ENCODE results near the gene SERPINE3. TPM values are rescaled to one million over a fixed set of nuclear protein-coding genes. Genes with fewer than 3 reads are reported as not detected.

The SERPINE3 gene
- total and polyA plus RNA-seq, 7 donors: 0.33 TPM; not detected in 6

GRCh38 chr13:51324714-51325420 lies 14.6 kb upstream of the SERPINE3 start:
- Histone ChIP-seq H3K27me3 (no peaks in the 10 kb centered on the region), H3K9me3 (no peaks in the 10 kb centered on the region), H3K36me3 (no peaks in the 10 kb centered on the region), H3K4me1 (no peaks in the 10 kb centered on the region), H3K4me3 (no peak overlapping the region), H3K27ac (no peak overlapping the region)
- no peak for TF ChIP-seq POLR2AphosphoS5 (IDR thresholded peaks at IDR 0.05)
- TF ChIP-seq EP300 (IDR thresholded peaks at IDR 0.05): no peak
- no peak for TF ChIP-seq POLR2A (IDR thresholded peaks at IDR 0.05)
- TF ChIP-seq, protein P1, sequence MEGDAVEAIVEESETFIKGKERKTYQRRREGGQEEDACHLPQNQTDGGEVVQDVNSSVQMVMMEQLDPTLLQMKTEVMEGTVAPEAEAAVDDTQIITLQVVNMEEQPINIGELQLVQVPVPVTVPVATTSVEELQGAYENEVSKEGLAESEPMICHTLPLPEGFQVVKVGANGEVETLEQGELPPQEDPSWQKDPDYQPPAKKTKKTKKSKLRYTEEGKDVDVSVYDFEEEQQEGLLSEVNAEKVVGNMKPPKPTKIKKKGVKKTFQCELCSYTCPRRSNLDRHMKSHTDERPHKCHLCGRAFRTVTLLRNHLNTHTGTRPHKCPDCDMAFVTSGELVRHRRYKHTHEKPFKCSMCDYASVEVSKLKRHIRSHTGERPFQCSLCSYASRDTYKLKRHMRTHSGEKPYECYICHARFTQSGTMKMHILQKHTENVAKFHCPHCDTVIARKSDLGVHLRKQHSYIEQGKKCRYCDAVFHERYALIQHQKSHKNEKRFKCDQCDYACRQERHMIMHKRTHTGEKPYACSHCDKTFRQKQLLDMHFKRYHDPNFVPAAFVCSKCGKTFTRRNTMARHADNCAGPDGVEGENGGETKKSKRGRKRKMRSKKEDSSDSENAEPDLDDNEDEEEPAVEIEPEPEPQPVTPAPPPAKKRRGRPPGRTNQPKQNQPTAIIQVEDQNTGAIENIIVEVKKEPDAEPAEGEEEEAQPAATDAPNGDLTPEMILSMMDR (IDR thresholded peaks at IDR 0.05): no peak
- DNase-seq: no peak
- 75 to 82% methylated on average over 14 of the region's 14 CpGs for WGBS, 2 donors
- intact Hi-C loops (cut with DNase I): no loop called here

DNA sequence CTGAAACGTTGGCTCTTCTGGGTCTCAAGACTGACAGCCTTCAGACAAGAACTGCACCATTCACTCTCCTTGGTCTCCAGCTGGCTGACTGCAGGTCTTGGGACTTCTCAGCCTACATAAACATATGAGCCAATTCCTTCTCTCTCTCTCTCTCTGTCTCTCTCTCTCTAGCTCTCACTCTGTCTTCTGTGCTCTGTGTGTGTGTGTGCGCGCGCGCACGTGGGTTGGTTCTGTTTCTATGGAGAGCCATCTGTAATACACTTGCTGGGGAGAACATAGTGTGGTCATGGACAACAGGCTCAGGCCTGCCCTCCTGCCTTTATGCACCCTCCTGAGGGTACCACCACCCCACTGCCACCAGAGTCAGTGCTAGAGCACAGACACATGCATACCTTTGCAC lies 13.7 kb upstream of the SERPINE3 start:
- H3K27me3 ChIP-seq: no peaks in the 10 kb centered on the region
- H3K27ac ChIP-seq: no peak overlapping the region
- DNase-seq: no peak
- H3K9me3 ChIP-seq: no peaks in the 10 kb centered on the region
- 94 to 95% methylated on average over 6 of the region's 6 CpGs for WGBS, 2 donors
- TF ChIP-seq EP300 (IDR thresholded peaks at IDR 0.05) (no peak), POLR2A (IDR thresholded peaks at IDR 0.05) (no peak), POLR2AphosphoS5 (IDR thresholded peaks at IDR 0.05) (no peak)
- TF ChIP-seq, protein P1 (IDR thresholded peaks at IDR 0.05): no peak
- intact Hi-C loops (cut with DNase I): no loop called here
- H3K4me1 ChIP-seq: no peaks in the 10 kb centered on the region
- no peak overlapping the region for H3K4me3 ChIP-seq
- no peaks in the 10 kb centered on the region for H3K36me3 ChIP-seq

DNA sequence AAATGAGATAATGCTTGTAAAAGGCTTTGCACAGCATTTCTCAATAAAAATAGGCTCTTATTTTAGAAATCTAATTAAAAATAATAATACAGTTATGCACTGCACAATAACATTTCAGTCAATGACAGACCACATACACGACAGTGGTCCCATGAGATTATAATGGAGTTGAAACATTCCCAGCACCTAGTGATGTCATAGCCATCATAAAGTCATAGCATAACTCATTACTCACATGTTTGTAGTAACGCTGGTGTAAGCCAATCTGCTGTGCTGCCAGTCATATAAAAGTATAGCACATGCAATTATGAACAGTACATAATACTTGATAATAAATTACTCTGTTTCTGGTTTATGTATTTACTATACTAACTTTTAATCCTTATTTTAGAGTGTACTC lies 12.7 kb upstream of the SERPINE3 start:
- DNase-seq: no peak
- no peak overlapping the region for H3K27ac ChIP-seq
- no peaks in the 10 kb centered on the region for H3K36me3 ChIP-seq
- H3K4me3 ChIP-seq: no peak overlapping the region
- TF ChIP-seq POLR2A (IDR thresholded peaks at IDR 0.05): no peak
- intact Hi-C loops (cut with DNase I): no loop called here
- no peaks in the 10 kb centered on the region for H3K27me3 ChIP-seq
- H3K4me1 ChIP-seq: no peaks in the 10 kb centered on the region
- WGBS, 2 donors: 70 to 89% methylated on average over 2 of the region's 2 CpGs
- no peaks in the 10 kb centered on the region for H3K9me3 ChIP-seq

DNA sequence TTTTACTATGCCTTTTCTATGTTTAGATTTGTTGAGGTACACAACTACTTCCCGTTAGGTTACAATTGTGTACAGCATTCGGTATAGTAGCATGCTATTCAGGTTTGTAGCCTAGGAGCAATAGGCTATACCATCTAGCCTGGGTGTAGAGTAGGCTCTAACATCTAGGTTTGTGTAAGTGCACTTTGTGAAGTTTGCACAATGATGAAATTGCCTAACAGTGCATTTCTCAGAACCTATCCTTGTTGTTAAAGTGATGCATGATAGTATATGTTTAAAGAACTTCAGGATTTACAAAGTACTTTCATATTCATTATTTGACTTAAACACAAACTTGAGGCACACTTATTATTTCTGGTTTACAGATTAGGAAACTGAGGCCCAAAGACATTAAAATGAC lies 11.5 kb upstream of the SERPINE3 start:
- Histone ChIP-seq H3K4me3 (no peak overlapping the region), H3K4me1 (no peaks in the 10 kb centered on the region), H3K9me3 (no peaks in the 10 kb centered on the region), H3K27me3 (no peaks in the 10 kb centered on the region), H3K36me3 (no peaks in the 10 kb centered on the region), H3K27ac (no peak overlapping the region)
- WGBS, 2 donors: 95 to 96% methylated on average over 2 of the region's 2 CpGs
- TF ChIP-seq POLR2A (IDR thresholded peaks at IDR 0.05): no peak
- intact Hi-C loops (cut with DNase I): no loop called here
- no peak for DNase-seq

GRCh38 chr13:51328488-51328887 lies 11.0 kb upstream of the SERPINE3 start:
- no peak for TF ChIP-seq POLR2AphosphoS5 (IDR thresholded peaks at IDR 0.05)
- no peak for TF ChIP-seq POLR2A (IDR thresholded peaks at IDR 0.05)
- TF ChIP-seq EP300 (IDR thresholded peaks at IDR 0.05): no peak
- TF ChIP-seq, protein P1 (IDR thresholded peaks at IDR 0.05): no peak
- no peak overlapping the region for H3K4me3 ChIP-seq
- WGBS, 2 donors: 85 to 86% methylated on average over 6 of the region's 6 CpGs
- H3K36me3 ChIP-seq: no peaks in the 10 kb centered on the region
- intact Hi-C loops (cut with DNase I): no loop called here
- no peak overlapping the region for H3K27ac ChIP-seq
- no peaks in the 10 kb centered on the region for H3K9me3 ChIP-seq
- no peaks in the 10 kb centered on the region for H3K4me1 ChIP-seq
- no peak for DNase-seq
- H3K27me3 ChIP-seq: no peaks in the 10 kb centered on the region

- Histone ChIP-seq H3K27me3 (no peaks in the 10 kb centered on the region), H3K27ac (no peak overlapping the region), H3K9me3 (no peaks in the 10 kb centered on the region), H3K4me3 (no peak overlapping the region), H3K4me1 (no peaks in the 10 kb centered on the region), H3K36me3 (no peaks in the 10 kb centered on the region)
- DNase-seq: no peak
- 91 to 93% methylated on average over 3 of the region's 3 CpGs for WGBS, 2 donors
- intact Hi-C loops (cut with DNase I): no loop called here
- TF ChIP-seq, protein P1 (IDR thresholded peaks at IDR 0.05): no peak
- TF ChIP-seq POLR2A (IDR thresholded peaks at IDR 0.05): no peak
- TF ChIP-seq EP300 (IDR thresholded peaks at IDR 0.05): no peak
- no peak for TF ChIP-seq POLR2AphosphoS5 (IDR thresholded peaks at IDR 0.05)
Measured at GRCh38 chr13:51329606-51330005, 9.9 kb upstream of the SERPINE3 start.
